ENCODE measurements around the gene BCKDHA.

Gene BCKDHA

GRCh38 chr19:41427647-41428480, 30.2 kb downstream of the BCKDHA start:
- H3K9me3 ChIP-seq (ENCODE audit: low read length), result no peaks in the 10 kb centered on the region
- no peaks in the 10 kb centered on the region; the same call in 1 of the 2 replicates for H3F3A ChIP-seq (ENCODE audit: insufficient read depth, low read length)
- H3K27ac ChIP-seq (ENCODE audit: low read depth, low read length, poor library complexity, severe bottlenecking), result no peak overlapping the region
- no peak overlapping the region for H3K9ac ChIP-seq (ENCODE audit: low read length)
- H3K4me1 ChIP-seq (ENCODE audit: insufficient read depth, low read length, severe bottlenecking), result no peaks in the 10 kb centered on the region
- TF ChIP-seq EZH2 (IDR thresholded peaks at IDR 0.05; ENCODE audit: borderline replicate concordance, low read length), result no peak
- TF ChIP-seq, protein P1, sequence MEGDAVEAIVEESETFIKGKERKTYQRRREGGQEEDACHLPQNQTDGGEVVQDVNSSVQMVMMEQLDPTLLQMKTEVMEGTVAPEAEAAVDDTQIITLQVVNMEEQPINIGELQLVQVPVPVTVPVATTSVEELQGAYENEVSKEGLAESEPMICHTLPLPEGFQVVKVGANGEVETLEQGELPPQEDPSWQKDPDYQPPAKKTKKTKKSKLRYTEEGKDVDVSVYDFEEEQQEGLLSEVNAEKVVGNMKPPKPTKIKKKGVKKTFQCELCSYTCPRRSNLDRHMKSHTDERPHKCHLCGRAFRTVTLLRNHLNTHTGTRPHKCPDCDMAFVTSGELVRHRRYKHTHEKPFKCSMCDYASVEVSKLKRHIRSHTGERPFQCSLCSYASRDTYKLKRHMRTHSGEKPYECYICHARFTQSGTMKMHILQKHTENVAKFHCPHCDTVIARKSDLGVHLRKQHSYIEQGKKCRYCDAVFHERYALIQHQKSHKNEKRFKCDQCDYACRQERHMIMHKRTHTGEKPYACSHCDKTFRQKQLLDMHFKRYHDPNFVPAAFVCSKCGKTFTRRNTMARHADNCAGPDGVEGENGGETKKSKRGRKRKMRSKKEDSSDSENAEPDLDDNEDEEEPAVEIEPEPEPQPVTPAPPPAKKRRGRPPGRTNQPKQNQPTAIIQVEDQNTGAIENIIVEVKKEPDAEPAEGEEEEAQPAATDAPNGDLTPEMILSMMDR (IDR thresholded peaks at IDR 0.05; ENCODE audit: low read length), result no peak
- H2AFZ ChIP-seq (ENCODE audit: low read length), result no peak overlapping the region
- no peaks in the 10 kb centered on the region for H3K9me2 ChIP-seq (ENCODE audit: low read depth, low read length)
- H3K4me2 ChIP-seq (ENCODE audit: low read length), result no peak overlapping the region
- no peaks in the 10 kb centered on the region for H4K20me1 ChIP-seq (ENCODE audit: insufficient read depth, low read length)
- H3K27me3 ChIP-seq (ENCODE audit: insufficient read depth, low read length), result no peaks in the 10 kb centered on the region
- no peak overlapping the region for H3K4me3 ChIP-seq (ENCODE audit: low read depth, low read length, poor library complexity, severe bottlenecking)
- H3K79me2 ChIP-seq (ENCODE audit: insufficient read depth, low read length), result no peaks in the 10 kb centered on the region
- peaks cover 56% of the 10 kb centered on the region for H3K36me3 ChIP-seq (ENCODE audit: insufficient read depth, low read length)

GRCh38 chr19:41428481-41428859, 30.9 kb downstream of the BCKDHA start:
- no peaks in the 10 kb centered on the region for H3K27me3 ChIP-seq (ENCODE audit: insufficient read depth, low read length)
- H3K9me3 ChIP-seq (ENCODE audit: low read length), result no peaks in the 10 kb centered on the region
- H3K4me3 ChIP-seq (ENCODE audit: low read depth, low read length, poor library complexity, severe bottlenecking), result no peak overlapping the region
- no peak overlapping the region for H3K4me2 ChIP-seq (ENCODE audit: low read length)
- H2AFZ ChIP-seq (ENCODE audit: low read length), result no peak overlapping the region
- no peaks in the 10 kb centered on the region for H3K4me1 ChIP-seq (ENCODE audit: insufficient read depth, low read length, severe bottlenecking)
- H3F3A ChIP-seq (ENCODE audit: insufficient read depth, low read length), result no peaks in the 10 kb centered on the region; the same call in 1 of the 2 replicates
- TF ChIP-seq EZH2 (IDR thresholded peaks at IDR 0.05; ENCODE audit: borderline replicate concordance, low read length), result no peak
- TF ChIP-seq, protein P1 (IDR thresholded peaks at IDR 0.05; ENCODE audit: low read length), result no peak
- H3K9me2 ChIP-seq (ENCODE audit: low read depth, low read length), result no peaks in the 10 kb centered on the region
- H3K9ac ChIP-seq (ENCODE audit: low read length), result no peak overlapping the region
- no peak overlapping the region for H3K27ac ChIP-seq (ENCODE audit: low read depth, low read length, poor library complexity, severe bottlenecking)
- peaks cover 58% of the 10 kb centered on the region for H3K36me3 ChIP-seq (ENCODE audit: insufficient read depth, low read length)
- H3K79me2 ChIP-seq (ENCODE audit: insufficient read depth, low read length), result no peaks in the 10 kb centered on the region
- H4K20me1 ChIP-seq (ENCODE audit: insufficient read depth, low read length), result no peaks in the 10 kb centered on the region

- Histone ChIP-seq H3K27me3 (ENCODE audit: insufficient read depth, low read length) (no peaks in the 10 kb centered on the region), H3K9me2 (ENCODE audit: low read depth, low read length) (no peaks in the 10 kb centered on the region), H3F3A (ENCODE audit: insufficient read depth, low read length) (no peaks in the 10 kb centered on the region; the same call in 1 of the 2 replicates), H3K4me2 (ENCODE audit: low read length) (no peak overlapping the region), H3K9ac (ENCODE audit: low read length) (no peak overlapping the region), H3K79me2 (ENCODE audit: insufficient read depth, low read length) (no peaks in the 10 kb centered on the region), H2AFZ (ENCODE audit: low read length) (no peak overlapping the region), H3K9me3 (ENCODE audit: low read length) (no peaks in the 10 kb centered on the region), H3K4me3 (ENCODE audit: low read depth, low read length, poor library complexity, severe bottlenecking) (no peak overlapping the region), H4K20me1 (ENCODE audit: insufficient read depth, low read length) (no peaks in the 10 kb centered on the region), H3K27ac (ENCODE audit: low read depth, low read length, poor library complexity, severe bottlenecking) (no peak overlapping the region), H3K36me3 (ENCODE audit: insufficient read depth, low read length) (peaks cover 41% of the 10 kb centered on the region), H3K4me1 (ENCODE audit: insufficient read depth, low read length, severe bottlenecking) (no peaks in the 10 kb centered on the region)
- TF ChIP-seq EZH2 (IDR thresholded peaks at IDR 0.05; ENCODE audit: borderline replicate concordance, low read length), result no peak
- TF ChIP-seq, protein P1 (IDR thresholded peaks at IDR 0.05; ENCODE audit: low read length), result no peak
Measured at GRCh38 chr19:41430922-41431321, 33.3 kb downstream of the BCKDHA start.
